Rectal smooth muscle tissue (tissue), 1 donor: Measurements from ENCODE around the gene TRMU.

Experiments
- H3K27ac ChIP-seq: one replicate; pipeline ENCODE4 v1.7.0; 2013; ENCODE audit warnings: low read depth, low read length, inconsistent platforms
- H3K27me3 ChIP-seq: one replicate; pipeline ENCODE4 v1.7.0; 2013; ENCODE audit warnings: low read length; ENCODE audit not compliant: control insufficient read depth, insufficient read depth
- H3K36me3 ChIP-seq: one replicate; pipeline ENCODE4 v1.7.0; 2013; ENCODE audit warnings: low read length; ENCODE audit not compliant: control insufficient read depth, insufficient read depth
- H3K4me1 ChIP-seq: one replicate; pipeline ENCODE4 v1.7.0; 2013; ENCODE audit warnings: low read length; ENCODE audit not compliant: control insufficient read depth, insufficient read depth
- H3K4me3 ChIP-seq: one replicate; pipeline ENCODE4 v1.7.0; 2013; ENCODE audit warnings: low read length
- H3K9ac ChIP-seq: one replicate; pipeline ENCODE4 v1.7.0; 2013; ENCODE audit warnings: low read length

Gene TRMU

GRCh38 chr22:46365166-46365624 is 29.7 kb downstream of the TRMU start:
- no peaks in the 10 kb centered on the region for H3K27me3 ChIP-seq
- H3K4me3 ChIP-seq, result no peak overlapping the region
- no peak overlapping the region for H3K9ac ChIP-seq
- H3K27ac ChIP-seq, result no peak overlapping the region
- H3K4me1 ChIP-seq, result no peaks in the 10 kb centered on the region
- H3K36me3 ChIP-seq, result no peaks in the 10 kb centered on the region

- no peaks in the 10 kb centered on the region for H3K4me1 ChIP-seq
- no peak overlapping the region for H3K27ac ChIP-seq
- H3K9ac ChIP-seq, result no peak overlapping the region
- H3K4me3 ChIP-seq, result no peak overlapping the region
- H3K36me3 ChIP-seq, result no peaks in the 10 kb centered on the region
- H3K27me3 ChIP-seq, result no peaks in the 10 kb centered on the region
Observed at GRCh38 chr22:46366327-46366731, 30.8 kb downstream of the TRMU start.

- H3K4me3 ChIP-seq, result no peak overlapping the region
- H3K9ac ChIP-seq, result no peak overlapping the region
- no peak overlapping the region for H3K27ac ChIP-seq
- H3K4me1 ChIP-seq, result no peaks in the 10 kb centered on the region
- no peaks in the 10 kb centered on the region for H3K27me3 ChIP-seq
- no peaks in the 10 kb centered on the region for H3K36me3 ChIP-seq
Observed at GRCh38 chr22:46366801-46367706, 31.5 kb downstream of the TRMU start.

- Histone ChIP-seq H3K4me1 (no peaks in the 10 kb centered on the region), H3K27me3 (no peaks in the 10 kb centered on the region), H3K27ac (no peak overlapping the region), H3K4me3 (no peak overlapping the region), H3K36me3 (no peaks in the 10 kb centered on the region), H3K9ac (no peak overlapping the region)
Observed at GRCh38 chr22:46367707-46368191, 32.2 kb downstream of the TRMU start.

- no peaks in the 10 kb centered on the region for H3K27me3 ChIP-seq
- H3K4me3 ChIP-seq, result no peak overlapping the region
- no peaks in the 10 kb centered on the region for H3K36me3 ChIP-seq
- no peaks in the 10 kb centered on the region for H3K4me1 ChIP-seq
- no peak overlapping the region for H3K9ac ChIP-seq
- no peak overlapping the region for H3K27ac ChIP-seq
Observed at GRCh38 chr22:46368422-46368821, 32.9 kb downstream of the TRMU start.

- H3K27me3 ChIP-seq, result no peaks in the 10 kb centered on the region
- no peak overlapping the region for H3K4me3 ChIP-seq
- no peak overlapping the region for H3K27ac ChIP-seq
- no peak overlapping the region for H3K9ac ChIP-seq
- no peaks in the 10 kb centered on the region for H3K36me3 ChIP-seq
- no peaks in the 10 kb centered on the region for H3K4me1 ChIP-seq
Observed at GRCh38 chr22:46368871-46369715, 33.6 kb downstream of the TRMU start.

- Histone ChIP-seq H3K4me1 (no peaks in the 10 kb centered on the region), H3K4me3 (no peak overlapping the region), H3K27ac (no peak overlapping the region), H3K9ac (no peak overlapping the region), H3K36me3 (no peaks in the 10 kb centered on the region), H3K27me3 (no peaks in the 10 kb centered on the region)
Observed at GRCh38 chr22:46369716-46370583, 34.4 kb downstream of the TRMU start.

- Histone ChIP-seq H3K4me1 (no peaks in the 10 kb centered on the region), H3K9ac (no peak overlapping the region), H3K27ac (no peak overlapping the region), H3K4me3 (no peak overlapping the region), H3K27me3 (no peaks in the 10 kb centered on the region), H3K36me3 (no peaks in the 10 kb centered on the region)
Observed at GRCh38 chr22:46370584-46371291, 35.2 kb downstream of the TRMU start.

GRCh38 chr22:46371623-46372226 is 36.2 kb downstream of the TRMU start:
- H3K36me3 ChIP-seq, result no peaks in the 10 kb centered on the region
- H3K9ac ChIP-seq, result no peak overlapping the region
- H3K27me3 ChIP-seq, result no peaks in the 10 kb centered on the region
- no peak overlapping the region for H3K4me3 ChIP-seq
- no peak overlapping the region for H3K27ac ChIP-seq
- H3K4me1 ChIP-seq, result no peaks in the 10 kb centered on the region

- Histone ChIP-seq H3K4me3 (no peak overlapping the region), H3K36me3 (no peaks in the 10 kb centered on the region), H3K9ac (no peak overlapping the region), H3K27ac (no peak overlapping the region), H3K27me3 (no peaks in the 10 kb centered on the region), H3K4me1 (no peaks in the 10 kb centered on the region)
Observed at GRCh38 chr22:46372686-46373085, 37.2 kb downstream of the TRMU start.

GRCh38 chr22:46373159-46373558 is 37.6 kb downstream of the TRMU start:
- H3K27me3 ChIP-seq, result no peaks in the 10 kb centered on the region
- no peak overlapping the region for H3K4me3 ChIP-seq
- no peak overlapping the region for H3K9ac ChIP-seq
- H3K27ac ChIP-seq, result no peak overlapping the region
- H3K4me1 ChIP-seq, result no peaks in the 10 kb centered on the region
- H3K36me3 ChIP-seq, result no peaks in the 10 kb centered on the region
